Measurements from ENCODE around the gene DCXR.

DNA sequence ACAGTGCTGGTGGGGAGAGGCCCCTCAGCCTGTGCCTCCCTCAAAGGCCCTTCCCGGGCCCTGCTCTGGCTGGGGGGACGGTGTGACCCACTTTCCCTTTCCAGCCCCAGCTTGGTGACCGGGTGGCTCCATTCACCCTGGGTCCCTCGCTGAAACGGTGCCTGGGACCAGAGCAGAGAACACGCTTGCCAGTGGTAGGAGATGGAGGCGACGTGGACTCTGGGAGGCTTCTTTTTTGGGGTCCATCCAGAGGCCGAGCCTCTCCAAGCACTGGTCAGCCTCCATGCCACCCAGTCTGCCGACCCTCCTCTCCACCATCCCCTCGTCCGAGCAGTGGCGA is 22.6 kb downstream of the DCXR start:
- TF ChIP-seq CTCF (IDR thresholded peaks at IDR 0.05; ENCODE audit: insufficient read depth, low read depth, low read length), result no peak
- no peak for TF ChIP-seq EZH2 (IDR thresholded peaks at IDR 0.05; ENCODE audit: insufficient read depth, low read length)

All from astrocyte (in vitro differentiated cells and primary cell).